K562 (cell line): Measurements from ENCODE around the gene RDH13. TPM values are rescaled to one million over a fixed set of nuclear protein-coding genes. Genes with fewer than 3 reads are reported as not detected.
A peak's percentile ranks its signal among the peaks of the same experiment; 100 is the strongest.

Experiments used
- ATAC-seq: fragments of 200-7000 bp; cut with Tn5 transposase; 3 replicates; pipeline ENCODE4 v1.9.1; 2020; ENCODE audit warnings: moderate library complexity
- BruUV-seq: library from RNA; stranded (reverse); fragments of 400-500 nt; replicated peaks from 2 replicates; lab custom pipeline; 2021; lab: Mats Ljungman, UMichigan
- CTCF ChIA-PET: fragments of 300-600 bp; formaldehyde crosslinking; extraction: SDS; loops from one replicate; lab custom pipeline; 2021; ENCODE audit warnings: low intra/inter-chr PET ratio; lab: Yijun Ruan, JAX
- POLR2A ChIA-PET: fragments of 300-600, 350-650 bp; sonication (Branson Sonifier 250); formaldehyde crosslinking; extraction: SDS; loops from one replicate; lab custom pipeline; 2021; ENCODE audit warnings: antibody characterized with exemption, inconsistent platforms; lab: Yijun Ruan, JAX
- DNase-seq, 4 experiments: peaks; one replicate each; pipeline versions ENCODE4 v3.0.0 to v3.0.0-alpha.2; 2011 to 2018; ENCODE audit warnings: low spot score in 3 of 4, mixed read lengths in 3 of 4; ENCODE audit errors: extremely low read depth in 1 of 4
- FAIRE-seq: peaks from 2 replicates; lab custom pipeline; 2011; peaks lifted over from hg19 to GRCh38; lab: Jason Lieb, UNC
- H2AFZ ChIP-seq: 2 replicates; pipeline ENCODE4 v1.6.0; 2011; ENCODE audit warnings: low read depth, low read length, control low read depth, inconsistent platforms
- H3K27ac ChIP-seq: fragments of 200-600 bp; 3 replicates; pipeline ENCODE4 v1.8.0; 2011; ENCODE audit warnings: low read depth, mild to moderate bottlenecking, control low read depth, inconsistent platforms, low read length, moderate library complexity, mixed read lengths; ENCODE audit errors: extremely low read depth
- H3K27me3 ChIP-seq, 2 experiments: fragments of 300-600 bp in 1 of 2; 2 replicates in 1 of 2; 3 replicates in 1 of 2; pipeline versions ENCODE4 v1.6.0 to v1.8.0; 2011; ENCODE audit warnings: inconsistent platforms in 2 of 2, low read length in 2 of 2, mild to moderate bottlenecking in 1 of 2, mixed read lengths in 1 of 2, moderate library complexity in 1 of 2; ENCODE audit not compliant: control insufficient read depth in 2 of 2, insufficient read depth in 2 of 2
- H3K36me3 ChIP-seq: fragments of 300-600 bp; 3 replicates; pipeline ENCODE4 v1.8.0; 2011; ENCODE audit warnings: mild to moderate bottlenecking, low read length, inconsistent platforms; ENCODE audit not compliant: control insufficient read depth, insufficient read depth
- H3K4me1 ChIP-seq, 2 experiments: fragments of 200-600 bp in 1 of 2; replicated peaks in 1 of 2; 2 replicates in 1 of 2; 3 replicates in 1 of 2; pipeline versions ENCODE4 v1.5.1 to v1.8.0; 2011; ENCODE audit warnings: inconsistent platforms in 2 of 2, low read length in 2 of 2, mild to moderate bottlenecking in 1 of 2, mixed read lengths in 1 of 2, moderate library complexity in 1 of 2; ENCODE audit not compliant: control insufficient read depth in 2 of 2, insufficient read depth in 2 of 2
- H3K4me2 ChIP-seq: 2 replicates; pipeline ENCODE4 v1.6.1; 2011; ENCODE audit warnings: low read length, control low read depth, inconsistent platforms, mixed read lengths; ENCODE audit not compliant: insufficient read depth
- H3K4me3 ChIP-seq: fragments of 200-600 bp; sonication (generic), shearing (Covaris generic); 2 replicates; pipeline ENCODE4 v1.5.1; 2016; ENCODE audit warnings: control low read depth, inconsistent platforms
- H3K79me2 ChIP-seq: fragments of 200-600 bp; 3 replicates; pipeline ENCODE4 v1.8.0; 2011; ENCODE audit warnings: low read length, inconsistent platforms; ENCODE audit not compliant: control insufficient read depth, insufficient read depth
- H3K9ac ChIP-seq, 2 experiments: 2 replicates each; pipeline versions ENCODE4 v1.6.0 to v1.6.1; 2011; ENCODE audit warnings: low read depth in 2 of 2, low read length in 2 of 2, control low read depth in 1 of 2, inconsistent platforms in 1 of 2, mild to moderate bottlenecking in 1 of 2, mixed read lengths in 1 of 2; ENCODE audit not compliant: insufficient read depth in 1 of 2
- H3K9me1 ChIP-seq: one replicate; pipeline ENCODE4 v1.6.0; 2011; ENCODE audit warnings: inconsistent platforms, mild to moderate bottlenecking, low read length, moderate library complexity; ENCODE audit not compliant: control insufficient read depth, insufficient read depth
- H3K9me3 ChIP-seq: replicated peaks from 2 replicates; pipeline ENCODE4 v1.5.1; 2011; ENCODE audit warnings: low read depth, low read length, inconsistent platforms; ENCODE audit not compliant: control insufficient read depth, insufficient read depth
- H4K20me1 ChIP-seq: replicated peaks from 2 replicates; pipeline ENCODE4 v1.6.1; 2011; ENCODE audit warnings: low read length, inconsistent platforms, mixed read lengths; ENCODE audit not compliant: control insufficient read depth, insufficient read depth
- ADNP ChIP-seq: fragments of 200-800 bp; sonication (Bioruptor generic); IDR thresholded peaks from 2 replicates; pipeline ENCODE4 v1.6.1; 2016; ENCODE audit warnings: missing genetic modification characterization, missing compliant biosample characterization
- BRD4 ChIP-seq: fragments of 200-600 bp; sonication (generic); IDR thresholded peaks from 2 replicates; pipeline ENCODE4 v1.6.1; 2017; ENCODE audit warnings: inconsistent platforms
- CC2D1A ChIP-seq: fragments of 450-650 bp; IDR thresholded peaks from 2 replicates; pipeline ENCODE4 v1.6.1; 2017; ENCODE audit warnings: mild to moderate bottlenecking
- HSF4 ChIP-seq: fragments of 250-450 bp; sonication (Bioruptor Pico); IDR thresholded peaks from 2 replicates; pipeline ENCODE4 v2.1.2; 2022; ENCODE audit warnings: mild to moderate bottlenecking, moderate library complexity, borderline replicate concordance
- MCM3 ChIP-seq: fragments of 450-650 bp; IDR thresholded peaks from 2 replicates; pipeline ENCODE4 v1.6.1; 2016
- MED1 ChIP-seq: sonication (generic); formaldehyde crosslinking; IDR thresholded peaks from 2 replicates; pipeline ENCODE4 v1.8.1; 2023; ENCODE audit warnings: missing genetic modification reagents, borderline replicate concordance
- NCOA1 ChIP-seq: fragments of 450-650 bp; IDR thresholded peaks from 2 replicates; pipeline ENCODE4 v1.6.1; 2016; ENCODE audit warnings: low read depth
- NCOA2 ChIP-seq, 2 experiments: fragments of 450-650 bp; IDR thresholded peaks; 2 replicates each; pipeline ENCODE4 v1.6.1; 2018; ENCODE audit warnings: mild to moderate bottlenecking in 2 of 2, moderate library complexity in 1 of 2; ENCODE audit not compliant: partially characterized antibody in 2 of 2
- PHB2 ChIP-seq: fragments of 450-650 bp; IDR thresholded peaks from 2 replicates; pipeline ENCODE4 v1.6.1; 2017; ENCODE audit warnings: low read depth
- SMARCC2 ChIP-seq: fragments of 450-650 bp; IDR thresholded peaks from 2 replicates; pipeline ENCODE4 v1.6.1; 2017; ENCODE audit warnings: antibody characterized with exemption, moderate library complexity, mild to moderate bottlenecking, low read depth
- whole genome bisulfite sequencing: fragments of 100-300 bp; shearing (Covaris generic); methylation state at CpG from one replicate; pipeline ENCODE4 v1.1.6; 2016; ENCODE audit warnings: low coverage, mixed read lengths; ENCODE audit not compliant: insufficient coverage; ENCODE audit errors: missing lambda C conversion rate; 5-methylcytosine and 5-hydroxymethylcytosine counted together
- in situ Hi-C: fragments of 300-500 bp; cut with MboI; formaldehyde crosslinking; loops from 4 replicates; pipeline ENCODE4 v1.15.0; 2018; ENCODE audit warnings: inconsistent platforms, mixed read lengths
- intact Hi-C: fragments of 100-400 bp; cut with micrococcal nuclease; formaldehyde crosslinking; loops from 2 replicates; pipeline ENCODE4 v1.14.2; 2022
- polyA plus RNA-seq, 8 experiments: library from polyadenylated mRNA; depleted of rRNA in 4 of 8; stranded (reverse) in 5 of 8; unstranded in 3 of 8; fragments of >200 nt; fragmentation: Nextera tagmentation in 2 of 8; fragmentation: Illumina TruSeq in 1 of 8; extraction: Ambion mirVana in 2 of 8; extraction: Trizol in 1 of 8; gene quantifications; 2 replicates each; pipeline versions ENCODE4 v1.2.1 to v1.2.3, GENCODE V29; 2011 to 2014; ENCODE audit warnings: inconsistent platforms in 1 of 8, missing spikeins in 1 of 8
- total RNA-seq, 7 experiments: library from RNA; depleted of rRNA in 6 of 7; stranded (reverse); fragments of >200 nt in 6 of 7; fragmentation: Illumina TruSeq in 2 of 7; extraction: Trizol in 2 of 7; gene quantifications; 2 replicates each; pipeline versions ENCODE4 v1.2.1 to v1.2.3, GENCODE V29; 2011 to 2021; ENCODE audit warnings: low replicate concordance in 1 of 7
- TF ChIP-seq, protein P1 (sequence below): sonication (generic); formaldehyde crosslinking; IDR thresholded peaks from 2 replicates; pipeline ENCODE4 v1.8.1; 2023; ENCODE audit warnings: mild to moderate bottlenecking, missing genetic modification reagents, moderate library complexity
- TF ChIP-seq, protein P2 (sequence below): fragments of 200-400 bp; formaldehyde crosslinking; IDR thresholded peaks from 2 replicates; pipeline ENCODE4 v1.6.1; 2017; ENCODE audit warnings: mild to moderate bottlenecking, low read depth, low read length, moderate library complexity
- TF ChIP-seq, protein P3 (sequence below): sonication (generic); formaldehyde crosslinking; IDR thresholded peaks from 2 replicates; pipeline ENCODE4 v1.4.0; 2020; ENCODE audit warnings: mild to moderate bottlenecking, missing genetic modification reagents
- TF ChIP-seq, protein P4 (sequence below): fragments of 450-650 bp; IDR thresholded peaks from 2 replicates; pipeline ENCODE4 v1.6.1; 2016
- TF ChIP-seq, protein P5 (sequence below): fragments of 450-650 bp; IDR thresholded peaks from 2 replicates; pipeline ENCODE4 v1.6.1; 2016; ENCODE audit warnings: mild to moderate bottlenecking

RDH13 gene
- total and polyA plus RNA-seq, 9 of the 15 experiments (the other 6 are each of a cell fraction or from before 2014, with no cell fraction given) = 7.5 to 70.3 (median 39.5) TPM

DNA sequence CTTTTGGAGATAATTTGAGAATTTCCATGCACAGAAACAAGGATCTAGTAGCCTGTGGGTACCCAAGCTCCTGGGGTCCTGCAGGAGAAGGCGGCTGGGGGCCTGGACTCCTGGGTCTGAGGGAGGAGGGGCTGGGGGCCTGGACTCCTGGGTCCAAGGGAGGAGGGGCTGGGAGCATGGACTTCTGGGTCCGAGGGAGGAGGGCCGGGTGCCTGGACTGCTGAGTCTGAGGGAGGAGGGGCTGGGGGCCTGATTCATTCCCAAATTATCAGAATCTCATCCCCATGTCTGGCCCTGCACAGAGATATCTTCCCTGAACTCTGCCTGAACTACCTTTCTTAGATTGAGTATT lies 520 bp upstream of the RDH13 start:
- ATAC-seq (no peak), DNase-seq (no peak), FAIRE-seq (no peak)
- peaks cover 41% of the 10 kb centered on the region for H3K79me2 ChIP-seq
- intact Hi-C loops (no loop called here), in situ Hi-C loops (no loop called here)
- CTCF ChIA-PET = no interaction called here
- H4K20me1 ChIP-seq = 0 out of 2 replicates have a peak, but pooled peaks cover 4% of the 10 kb centered on the region
- POLR2A ChIA-PET = interaction anchor here (0.6 to 1.5 kb wide), 11 partner anchors 9 to 182 kb away, joined by 3 to 7 read pairs (median 4); partner anchors contain the start of genes GP6 and TNNI3
- no peak overlapping the region; the same call in 2 of the 3 replicates for H3K27ac ChIP-seq
- H2AFZ ChIP-seq = peak overlapping the region; percentile 30
- peaks cover 8% of the 10 kb centered on the region in 2 experiments; a peak in 3 of 5 replicates for H3K27me3 ChIP-seq
- 33% methylated on average over 2 of the region's 3 CpGs for WGBS
- peaks cover 3 to 19% of the 10 kb centered on the region in 2 experiments; a peak in 4 of 5 replicates for H3K4me1 ChIP-seq
- no TSS peak for BruUV-seq
- H3K4me2 ChIP-seq = peak overlapping the region; percentile 44
- H3K9me1 ChIP-seq = no peaks in the 10 kb centered on the region
- peaks cover 30% of the 10 kb centered on the region; the same call in 2 of the 3 replicates for H3K36me3 ChIP-seq
- no peaks in the 10 kb centered on the region for H3K9me3 ChIP-seq
- no peak overlapping the region for H3K9ac ChIP-seq
- no peak overlapping the region for H3K4me3 ChIP-seq
- TF ChIP-seq ADNP (tag) (peak; percentile 79), CC2D1A (no peak), PHB2 (no peak), SMARCC2 (no peak), HSF4 (no peak), NCOA1 (0 out of 2 replicates have a peak, but pooled peaks have one; percentile 3), MCM3 (no peak), BRD4 (no peak), NCOA2 (IDR thresholded peaks at IDR 0.05; ENCODE audit: partially characterized antibody in 2 of 2) (no peak), MED1 (CRISPR knock-in tag) (no peak)
- TF ChIP-seq, protein P1, sequence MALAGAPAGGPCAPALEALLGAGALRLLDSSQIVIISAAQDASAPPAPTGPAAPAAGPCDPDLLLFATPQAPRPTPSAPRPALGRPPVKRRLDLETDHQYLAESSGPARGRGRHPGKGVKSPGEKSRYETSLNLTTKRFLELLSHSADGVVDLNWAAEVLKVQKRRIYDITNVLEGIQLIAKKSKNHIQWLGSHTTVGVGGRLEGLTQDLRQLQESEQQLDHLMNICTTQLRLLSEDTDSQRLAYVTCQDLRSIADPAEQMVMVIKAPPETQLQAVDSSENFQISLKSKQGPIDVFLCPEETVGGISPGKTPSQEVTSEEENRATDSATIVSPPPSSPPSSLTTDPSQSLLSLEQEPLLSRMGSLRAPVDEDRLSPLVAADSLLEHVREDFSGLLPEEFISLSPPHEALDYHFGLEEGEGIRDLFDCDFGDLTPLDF = no peak
- TF ChIP-seq, protein P2, sequence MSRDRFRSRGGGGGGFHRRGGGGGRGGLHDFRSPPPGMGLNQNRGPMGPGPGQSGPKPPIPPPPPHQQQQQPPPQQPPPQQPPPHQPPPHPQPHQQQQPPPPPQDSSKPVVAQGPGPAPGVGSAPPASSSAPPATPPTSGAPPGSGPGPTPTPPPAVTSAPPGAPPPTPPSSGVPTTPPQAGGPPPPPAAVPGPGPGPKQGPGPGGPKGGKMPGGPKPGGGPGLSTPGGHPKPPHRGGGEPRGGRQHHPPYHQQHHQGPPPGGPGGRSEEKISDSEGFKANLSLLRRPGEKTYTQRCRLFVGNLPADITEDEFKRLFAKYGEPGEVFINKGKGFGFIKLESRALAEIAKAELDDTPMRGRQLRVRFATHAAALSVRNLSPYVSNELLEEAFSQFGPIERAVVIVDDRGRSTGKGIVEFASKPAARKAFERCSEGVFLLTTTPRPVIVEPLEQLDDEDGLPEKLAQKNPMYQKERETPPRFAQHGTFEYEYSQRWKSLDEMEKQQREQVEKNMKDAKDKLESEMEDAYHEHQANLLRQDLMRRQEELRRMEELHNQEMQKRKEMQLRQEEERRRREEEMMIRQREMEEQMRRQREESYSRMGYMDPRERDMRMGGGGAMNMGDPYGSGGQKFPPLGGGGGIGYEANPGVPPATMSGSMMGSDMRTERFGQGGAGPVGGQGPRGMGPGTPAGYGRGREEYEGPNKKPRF = no peak
- TF ChIP-seq, protein P3, sequence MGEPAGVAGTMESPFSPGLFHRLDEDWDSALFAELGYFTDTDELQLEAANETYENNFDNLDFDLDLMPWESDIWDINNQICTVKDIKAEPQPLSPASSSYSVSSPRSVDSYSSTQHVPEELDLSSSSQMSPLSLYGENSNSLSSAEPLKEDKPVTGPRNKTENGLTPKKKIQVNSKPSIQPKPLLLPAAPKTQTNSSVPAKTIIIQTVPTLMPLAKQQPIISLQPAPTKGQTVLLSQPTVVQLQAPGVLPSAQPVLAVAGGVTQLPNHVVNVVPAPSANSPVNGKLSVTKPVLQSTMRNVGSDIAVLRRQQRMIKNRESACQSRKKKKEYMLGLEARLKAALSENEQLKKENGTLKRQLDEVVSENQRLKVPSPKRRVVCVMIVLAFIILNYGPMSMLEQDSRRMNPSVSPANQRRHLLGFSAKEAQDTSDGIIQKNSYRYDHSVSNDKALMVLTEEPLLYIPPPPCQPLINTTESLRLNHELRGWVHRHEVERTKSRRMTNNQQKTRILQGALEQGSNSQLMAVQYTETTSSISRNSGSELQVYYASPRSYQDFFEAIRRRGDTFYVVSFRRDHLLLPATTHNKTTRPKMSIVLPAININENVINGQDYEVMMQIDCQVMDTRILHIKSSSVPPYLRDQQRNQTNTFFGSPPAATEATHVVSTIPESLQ = no peak
- TF ChIP-seq, protein P4, sequence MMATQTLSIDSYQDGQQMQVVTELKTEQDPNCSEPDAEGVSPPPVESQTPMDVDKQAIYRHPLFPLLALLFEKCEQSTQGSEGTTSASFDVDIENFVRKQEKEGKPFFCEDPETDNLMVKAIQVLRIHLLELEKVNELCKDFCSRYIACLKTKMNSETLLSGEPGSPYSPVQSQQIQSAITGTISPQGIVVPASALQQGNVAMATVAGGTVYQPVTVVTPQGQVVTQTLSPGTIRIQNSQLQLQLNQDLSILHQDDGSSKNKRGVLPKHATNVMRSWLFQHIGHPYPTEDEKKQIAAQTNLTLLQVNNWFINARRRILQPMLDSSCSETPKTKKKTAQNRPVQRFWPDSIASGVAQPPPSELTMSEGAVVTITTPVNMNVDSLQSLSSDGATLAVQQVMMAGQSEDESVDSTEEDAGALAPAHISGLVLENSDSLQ = no peak
- TF ChIP-seq, protein P5, sequence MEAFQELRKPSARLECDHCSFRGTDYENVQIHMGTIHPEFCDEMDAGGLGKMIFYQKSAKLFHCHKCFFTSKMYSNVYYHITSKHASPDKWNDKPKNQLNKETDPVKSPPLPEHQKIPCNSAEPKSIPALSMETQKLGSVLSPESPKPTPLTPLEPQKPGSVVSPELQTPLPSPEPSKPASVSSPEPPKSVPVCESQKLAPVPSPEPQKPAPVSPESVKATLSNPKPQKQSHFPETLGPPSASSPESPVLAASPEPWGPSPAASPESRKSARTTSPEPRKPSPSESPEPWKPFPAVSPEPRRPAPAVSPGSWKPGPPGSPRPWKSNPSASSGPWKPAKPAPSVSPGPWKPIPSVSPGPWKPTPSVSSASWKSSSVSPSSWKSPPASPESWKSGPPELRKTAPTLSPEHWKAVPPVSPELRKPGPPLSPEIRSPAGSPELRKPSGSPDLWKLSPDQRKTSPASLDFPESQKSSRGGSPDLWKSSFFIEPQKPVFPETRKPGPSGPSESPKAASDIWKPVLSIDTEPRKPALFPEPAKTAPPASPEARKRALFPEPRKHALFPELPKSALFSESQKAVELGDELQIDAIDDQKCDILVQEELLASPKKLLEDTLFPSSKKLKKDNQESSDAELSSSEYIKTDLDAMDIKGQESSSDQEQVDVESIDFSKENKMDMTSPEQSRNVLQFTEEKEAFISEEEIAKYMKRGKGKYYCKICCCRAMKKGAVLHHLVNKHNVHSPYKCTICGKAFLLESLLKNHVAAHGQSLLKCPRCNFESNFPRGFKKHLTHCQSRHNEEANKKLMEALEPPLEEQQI = no peak
